GM18499 (cell line): Measurements from ENCODE around the gene NAALADL2.
"Not testable (repeated sequence)": the region's sequence is repeated elsewhere in the genome, so short reads cannot be mapped to it uniquely, and the experiment has no call there.

ENCODE experiments used
- ATAC-seq: cut with Tn5 transposase; IDR thresholded peaks from one replicate; pipeline ENCODE4 v1.9.1; 2021; ENCODE audit warnings: moderate number of reproducible peaks; ENCODE audit not compliant: insufficient read depth, unreplicated experiment

The NAALADL2 gene

DNA sequence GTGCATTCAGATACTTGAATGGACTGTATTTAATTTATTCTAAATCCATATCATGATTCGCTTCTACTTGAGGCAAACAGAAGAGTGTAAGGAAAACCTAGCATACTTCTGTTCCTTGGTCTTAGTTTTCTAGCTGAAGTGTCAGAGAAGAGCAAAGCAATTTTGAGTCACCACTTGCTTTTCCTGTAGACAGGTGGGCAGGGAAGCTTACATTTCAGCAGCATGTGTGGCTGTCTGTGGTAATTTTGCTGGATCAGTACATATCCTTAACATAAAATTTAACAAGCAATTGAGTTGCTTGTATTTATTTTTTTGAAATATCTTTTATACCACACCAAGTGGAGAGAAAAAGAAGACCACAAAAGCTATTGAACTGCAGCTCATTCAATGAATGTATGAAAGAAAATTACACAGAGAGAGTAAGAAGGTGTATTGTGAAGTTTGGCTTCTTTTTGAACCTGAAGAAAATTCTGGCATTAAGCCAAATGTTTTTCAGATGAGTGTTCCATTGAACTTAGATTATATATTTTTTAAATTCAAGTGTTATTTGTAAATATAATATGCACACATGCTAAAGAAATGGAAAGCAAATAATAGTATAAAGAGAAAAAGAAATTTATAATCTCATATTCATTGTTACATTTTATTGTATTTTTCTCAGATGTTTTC, 747.6 kb downstream of the NAALADL2 start:
- ATAC-seq, result no peak

DNA sequence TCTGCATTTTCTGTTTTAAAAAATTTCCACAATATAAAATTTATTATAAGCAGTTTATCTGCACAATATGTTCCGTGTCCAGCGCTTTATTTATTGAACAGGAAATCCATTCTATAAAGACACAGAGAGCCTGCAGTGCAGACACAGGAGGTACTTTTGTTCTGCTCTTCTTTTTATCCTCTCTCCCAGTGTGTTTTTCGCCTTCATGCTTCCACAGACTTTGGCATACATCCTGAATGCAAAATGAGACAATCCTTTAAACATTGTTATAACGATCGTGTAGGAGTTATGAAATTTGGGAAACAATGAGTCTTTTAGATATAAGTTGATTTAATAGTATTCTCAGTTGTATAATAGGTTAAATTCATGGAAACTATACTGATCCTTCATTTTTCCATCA, 749.2 kb downstream of the NAALADL2 start:
- ATAC-seq, result no peak

DNA sequence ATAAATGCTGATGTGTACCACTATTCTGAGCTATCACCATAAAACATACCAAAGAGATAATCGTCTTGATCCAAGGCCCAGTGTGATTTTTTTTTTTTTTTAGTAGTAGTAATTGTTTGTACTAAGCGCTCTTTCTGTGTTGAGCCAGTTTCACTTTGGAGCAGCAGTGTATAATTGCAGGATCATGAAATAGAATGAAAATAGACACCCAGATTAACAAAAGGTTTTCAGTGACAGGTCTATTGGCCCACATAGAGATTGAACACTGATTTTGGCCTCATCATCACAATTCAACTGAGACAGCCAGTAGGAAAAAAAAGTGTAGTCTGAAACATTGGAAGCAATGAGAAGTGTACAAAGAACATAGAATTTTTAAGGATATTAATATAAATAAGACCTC, 749.8 kb downstream of the NAALADL2 start:
- ATAC-seq, result no peak

DNA sequence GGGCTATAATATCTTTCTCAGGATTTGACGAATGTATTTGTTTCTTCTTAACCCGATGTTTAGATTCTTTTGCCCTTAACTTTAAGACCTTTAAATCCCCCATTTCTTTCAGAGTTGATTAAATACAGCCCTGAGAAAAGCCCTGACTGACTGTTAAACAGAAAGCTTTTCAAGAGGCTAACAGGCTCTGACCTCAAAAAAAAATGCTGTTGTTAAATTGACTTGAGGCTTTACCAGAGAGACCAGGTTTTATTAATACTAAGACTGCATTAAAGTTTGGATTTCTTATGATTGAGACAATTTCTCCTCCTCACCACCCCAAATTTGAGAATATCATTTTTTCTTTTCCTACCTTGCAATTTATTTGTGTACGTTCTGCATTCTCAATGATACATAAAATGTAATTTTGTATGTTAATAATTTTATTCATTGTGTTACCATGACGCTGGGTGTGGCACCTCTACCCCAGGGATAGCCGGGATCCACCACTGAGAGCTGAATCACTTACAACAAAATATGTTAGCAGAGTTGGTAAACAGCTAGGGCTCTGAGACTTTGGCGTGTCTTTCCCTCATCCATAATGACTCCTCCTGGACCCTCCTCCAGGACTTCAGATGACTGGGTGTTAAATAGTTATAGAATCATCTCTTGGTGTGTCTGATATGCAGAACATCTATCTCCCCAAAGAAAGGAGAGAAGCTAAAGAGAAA, 753.5 kb downstream of the NAALADL2 start:
- no peak for ATAC-seq

DNA sequence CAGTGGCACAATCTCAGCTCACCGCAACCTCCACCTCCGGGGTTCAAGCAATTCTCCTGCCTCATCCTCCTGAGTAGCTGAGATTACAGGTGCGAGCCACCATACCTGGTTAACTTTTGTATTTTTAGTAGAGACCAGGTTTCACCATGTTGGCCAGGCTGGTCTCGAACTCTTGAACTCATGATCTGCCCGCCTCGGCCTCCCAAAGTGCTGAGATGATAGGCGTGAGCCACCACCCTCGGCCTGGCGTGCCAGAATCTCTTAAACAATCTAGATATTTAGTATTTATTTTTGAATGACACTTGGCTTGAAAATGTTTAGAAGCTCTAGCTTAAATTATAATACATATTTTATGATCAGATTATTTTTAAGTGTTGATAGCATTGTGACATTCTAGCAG, 755.0 kb downstream of the NAALADL2 start:
- ATAC-seq, result not testable (repeated sequence)

DNA sequence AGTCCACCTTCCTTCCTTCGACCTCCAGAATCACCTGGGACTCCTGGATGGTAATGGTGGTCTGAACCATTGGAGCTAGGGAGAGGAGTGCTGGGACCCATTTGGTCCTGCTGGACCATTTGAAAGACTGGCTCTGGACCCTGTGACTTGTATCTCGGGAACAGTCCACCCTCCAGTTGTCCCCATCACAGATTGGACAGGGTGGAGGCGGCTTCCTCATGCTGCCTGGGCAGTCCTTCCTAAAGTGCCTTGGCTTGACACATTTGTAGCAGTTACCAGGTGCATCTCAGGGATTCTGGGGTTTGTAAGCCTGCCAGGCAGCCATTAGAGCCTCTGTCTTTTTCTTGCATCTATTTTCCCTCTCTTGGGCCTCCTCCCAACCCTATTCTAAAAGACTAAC, 758.1 kb downstream of the NAALADL2 start:
- ATAC-seq, result no peak

DNA sequence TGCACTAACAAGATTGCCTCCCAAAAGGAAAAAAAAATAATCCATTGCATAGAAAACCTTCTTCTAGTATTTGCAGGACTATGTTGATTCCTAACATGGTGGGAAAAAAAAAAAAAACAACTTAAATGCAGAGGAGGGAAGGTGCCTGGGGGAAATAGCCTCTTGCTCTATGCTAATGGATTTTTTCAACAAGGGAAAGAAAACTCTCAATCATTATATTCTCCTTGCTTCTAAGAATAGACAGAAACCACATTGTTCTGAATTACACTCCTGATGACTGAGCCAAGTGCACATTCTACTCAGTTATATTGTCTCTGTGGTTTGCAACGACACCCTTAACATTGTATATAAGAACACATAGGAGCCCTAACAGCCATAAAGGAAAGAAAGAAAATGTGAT, 760.2 kb downstream of the NAALADL2 start:
- ATAC-seq, result no peak

GRCh38 chr3:175620093-175620492, 761.0 kb downstream of the NAALADL2 start:
- ATAC-seq, result no peak

DNA sequence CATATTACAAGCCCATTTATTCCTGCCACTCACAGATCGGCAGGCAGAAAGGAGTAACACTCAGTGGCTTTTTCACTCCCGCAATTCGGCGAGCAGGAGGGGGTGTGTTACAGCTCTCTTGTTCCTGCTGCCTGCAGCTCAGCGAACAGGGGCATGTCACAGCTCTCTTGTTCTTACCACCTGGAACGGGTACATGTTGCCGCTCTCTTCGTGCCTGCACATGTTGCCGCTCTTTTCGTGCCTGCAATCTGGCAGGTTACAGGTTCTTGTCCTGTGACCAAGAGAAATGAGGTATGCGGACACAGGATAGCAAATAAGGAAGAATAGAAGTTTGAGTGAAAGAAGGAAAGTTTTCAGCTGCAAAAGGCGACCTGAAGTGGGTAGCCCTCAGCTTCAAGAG, 761.4 kb downstream of the NAALADL2 start:
- no peak for ATAC-seq

GRCh38 chr3:175640958-175641357, 781.8 kb downstream of the NAALADL2 start:
- ATAC-seq, result no peak

- ATAC-seq, result no peak
These were observed 787.7 kb downstream of the NAALADL2 start for GRCh38 chr3:175646865-175647264.

GRCh38 chr3:175648899-175649298, 789.8 kb downstream of the NAALADL2 start:
- no peak for ATAC-seq

- ATAC-seq, result no peak
These were observed 792.6 kb downstream of the NAALADL2 start for GRCh38 chr3:175651716-175652115.

GRCh38 chr3:175655351-175655750, 796.2 kb downstream of the NAALADL2 start:
- ATAC-seq, result no peak

DNA sequence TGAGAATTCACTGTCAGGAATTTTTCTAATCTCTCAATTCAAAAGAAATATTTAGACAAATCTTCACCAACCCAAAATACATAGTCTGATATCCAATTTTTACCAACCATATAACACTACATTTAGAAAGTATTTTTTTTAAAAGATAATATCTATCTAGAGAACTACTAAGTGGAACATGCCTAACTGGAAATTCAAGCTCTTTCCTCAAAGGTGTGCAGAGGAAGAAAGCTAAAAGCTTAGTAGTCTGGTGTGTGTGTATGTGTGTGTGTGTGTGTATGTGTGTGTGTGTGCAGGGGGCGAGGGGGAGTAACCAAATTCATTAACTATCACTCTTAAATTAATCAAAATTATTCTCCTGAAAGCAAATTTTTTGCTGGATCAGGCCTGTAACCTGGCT, 797.3 kb downstream of the NAALADL2 start:
- no peak for ATAC-seq

- ATAC-seq, result no peak
These were observed 800.7 kb downstream of the NAALADL2 start for GRCh38 chr3:175659670-175660350.

DNA sequence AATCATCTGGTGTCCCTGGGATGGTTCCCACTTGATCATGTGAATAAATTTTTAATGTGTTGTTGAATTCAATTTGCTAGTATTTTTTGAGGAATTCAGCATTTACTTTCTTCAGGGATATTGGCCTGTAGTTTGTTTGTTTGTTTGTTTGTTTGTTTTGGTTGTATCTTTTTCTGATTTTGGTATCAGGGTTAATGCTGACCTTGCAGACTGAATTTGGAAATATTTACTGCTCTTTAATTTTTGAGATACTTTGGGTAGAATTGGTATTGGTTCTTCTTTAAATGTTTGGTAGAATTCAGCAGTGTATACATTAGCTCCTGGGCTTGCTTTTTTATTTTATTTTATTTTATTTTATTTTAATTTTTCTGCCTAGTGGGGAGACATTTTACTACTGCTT, 803.7 kb downstream of the NAALADL2 start:
- ATAC-seq, result no peak

DNA sequence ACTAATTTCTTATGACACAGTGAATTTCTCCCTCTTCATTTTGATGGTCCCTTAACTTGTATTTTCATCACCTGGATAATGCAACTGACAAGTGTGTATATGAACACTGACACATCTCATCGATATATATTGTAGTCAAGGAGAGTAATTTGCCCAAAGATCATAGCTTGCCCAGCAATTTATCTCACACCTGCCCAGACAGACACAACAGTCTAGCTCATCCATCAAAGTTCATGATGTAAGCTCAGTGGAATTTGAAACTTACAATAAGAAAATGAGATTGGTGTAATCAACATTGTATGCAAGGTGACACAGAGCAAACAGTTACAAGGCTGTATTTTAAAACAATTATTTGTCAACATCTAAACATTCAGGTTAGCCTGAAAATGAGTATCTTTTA, 805.8 kb downstream of the NAALADL2 start:
- ATAC-seq, result no peak

- ATAC-seq, result no peak
These were observed 809.2 kb downstream of the NAALADL2 start for GRCh38 chr3:175668300-175668699.

- no peak for ATAC-seq
These were observed 811.4 kb downstream of the NAALADL2 start for GRCh38 chr3:175670557-175670956.

- ATAC-seq, result no peak
These were observed 813.1 kb downstream of the NAALADL2 start for GRCh38 chr3:175672119-175672689.
